SU-DHL-6 (cell line): ENCODE results near the gene KASH5.

Experiments
- EZH2phosphoT487 ChIP-seq: fragments of 200-600 bp; sonication (generic), shearing (Covaris generic); conservative IDR thresholded peaks from 2 replicates; pipeline ENCODE4 v1.6.1; 2018; ENCODE audit warnings: mild to moderate bottlenecking, antibody characterized with exemption, low read length, moderate library complexity, mixed read lengths
- TF ChIP-seq, protein P1 (sequence below): fragments of 200-600 bp; sonication (generic); IDR thresholded peaks from one replicate; pipeline ENCODE4 v1.5.1; 2017; ENCODE audit warnings: antibody characterized with exemption, mild to moderate bottlenecking, low read length, moderate library complexity; ENCODE audit not compliant: insufficient read depth, poor library complexity, severe bottlenecking

DNA sequence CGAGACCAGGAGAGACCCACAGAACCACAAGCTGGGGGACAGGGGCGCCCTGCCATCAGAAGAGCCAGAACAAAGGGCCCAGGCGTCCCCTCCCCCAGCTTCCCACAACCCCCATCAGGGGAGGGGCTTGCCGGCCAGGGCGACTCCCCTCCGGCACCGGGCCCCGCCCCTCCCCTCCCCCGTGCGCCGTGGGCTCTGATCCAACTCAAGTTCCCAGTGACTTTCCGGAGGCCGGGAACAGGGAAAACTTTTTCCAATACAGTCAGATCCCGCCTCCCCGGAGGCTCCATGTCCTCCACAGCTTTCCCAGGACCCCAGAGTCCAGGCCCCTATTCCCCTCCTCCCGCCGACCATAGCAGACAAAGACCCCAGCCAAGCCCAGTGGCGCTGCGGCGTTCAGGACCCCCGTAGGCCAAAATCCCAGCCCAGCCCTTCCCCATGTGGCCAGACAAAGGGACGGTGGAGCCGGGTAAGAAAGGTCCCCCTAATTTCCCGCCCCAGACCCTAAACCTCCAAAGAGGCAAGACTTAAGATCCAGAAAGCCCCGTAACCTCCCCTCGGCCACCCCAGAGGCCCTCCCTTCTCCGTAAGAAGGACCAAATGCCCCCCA, 26.5 kb upstream of the KASH5 start:
- TF ChIP-seq, protein P1, sequence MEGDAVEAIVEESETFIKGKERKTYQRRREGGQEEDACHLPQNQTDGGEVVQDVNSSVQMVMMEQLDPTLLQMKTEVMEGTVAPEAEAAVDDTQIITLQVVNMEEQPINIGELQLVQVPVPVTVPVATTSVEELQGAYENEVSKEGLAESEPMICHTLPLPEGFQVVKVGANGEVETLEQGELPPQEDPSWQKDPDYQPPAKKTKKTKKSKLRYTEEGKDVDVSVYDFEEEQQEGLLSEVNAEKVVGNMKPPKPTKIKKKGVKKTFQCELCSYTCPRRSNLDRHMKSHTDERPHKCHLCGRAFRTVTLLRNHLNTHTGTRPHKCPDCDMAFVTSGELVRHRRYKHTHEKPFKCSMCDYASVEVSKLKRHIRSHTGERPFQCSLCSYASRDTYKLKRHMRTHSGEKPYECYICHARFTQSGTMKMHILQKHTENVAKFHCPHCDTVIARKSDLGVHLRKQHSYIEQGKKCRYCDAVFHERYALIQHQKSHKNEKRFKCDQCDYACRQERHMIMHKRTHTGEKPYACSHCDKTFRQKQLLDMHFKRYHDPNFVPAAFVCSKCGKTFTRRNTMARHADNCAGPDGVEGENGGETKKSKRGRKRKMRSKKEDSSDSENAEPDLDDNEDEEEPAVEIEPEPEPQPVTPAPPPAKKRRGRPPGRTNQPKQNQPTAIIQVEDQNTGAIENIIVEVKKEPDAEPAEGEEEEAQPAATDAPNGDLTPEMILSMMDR: no peak
- no peak for TF ChIP-seq EZH2phosphoT487
